ENCODE measurements around the gene HACD3. TPM values are rescaled to one million over a fixed set of nuclear protein-coding genes. Genes with fewer than 3 reads are reported as not detected.

Gene HACD3
- total and polyA plus RNA-seq, 2 of the 4 experiments (the other 2 are of a cell fraction) = 60.9 to 131 TPM

DNA sequence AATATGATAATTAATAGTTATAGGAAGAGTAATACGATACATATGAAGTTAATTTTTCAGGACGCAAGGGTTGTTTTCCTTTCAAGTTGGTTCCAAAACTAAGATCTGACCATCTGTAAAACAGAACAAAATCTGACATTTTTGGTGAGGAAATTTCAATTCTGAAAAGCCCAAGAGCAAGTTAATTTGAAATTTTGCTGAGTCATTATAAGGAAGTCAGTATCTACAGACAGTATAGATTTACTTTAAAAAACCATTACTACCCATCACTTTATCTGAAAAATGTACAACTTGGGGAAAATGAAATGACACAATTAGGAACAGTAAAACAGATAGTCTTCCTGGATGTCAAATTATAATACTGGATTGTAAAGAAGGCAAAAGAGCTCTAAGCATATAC is 68.2 kb downstream of the HACD3 start:
- BruUV-seq (replicated peaks) = no TSS peak
- Histone ChIP-seq H2BK5ac (ENCODE audit: low read depth, low read length, poor library complexity, severe bottlenecking) (no peak overlapping the region), H3K56ac (ENCODE audit: extremely low read depth, insufficient read depth, low read length) (no peak overlapping the region), H3K9me1 (ENCODE audit: insufficient read depth, low read length) (no peaks in the 10 kb centered on the region), H3K4me1 (ENCODE audit: control insufficient read depth, insufficient read depth, low read length) (no peaks in the 10 kb centered on the region), H3K14ac (replicated peaks; ENCODE audit: low read depth, low read length) (no peak overlapping the region), H2BK20ac (ENCODE audit: low read depth, low read length) (no peak overlapping the region), H2AK5ac (ENCODE audit: low read depth, low read length) (no peak overlapping the region), H2BK15ac (ENCODE audit: low read depth, low read length) (no peak overlapping the region), H4K5ac (ENCODE audit: low read depth, low read length) (no peak overlapping the region), H3K9ac (ENCODE audit: low read depth, low read length) (no peak overlapping the region), H2AFZ (replicated peaks; ENCODE audit: low read length, poor library complexity) (no peak overlapping the region), H3K4ac (ENCODE audit: low read depth, low read length) (no peak overlapping the region), H4K91ac (ENCODE audit: insufficient read depth, low read depth, low read length) (no peak overlapping the region), H3K79me1 (ENCODE audit: low read depth in 1 of 2, low read length in 2 of 2) (peaks cover 0 to 9% of the 10 kb centered on the region in 2 experiments; a peak in 2 of 4 replicates), H4K8ac (ENCODE audit: low read depth in 2 of 2, low read length in 2 of 2) (no peak overlapping the region), H3K27ac (ENCODE audit: insufficient read depth, low read length) (no peak overlapping the region), H4K20me1 (ENCODE audit: insufficient read depth, low read length) (no peaks in the 10 kb centered on the region), H2AK9ac (replicated peaks; ENCODE audit: low read depth, low read length, poor library complexity) (no peak overlapping the region), H2BK120ac (ENCODE audit: low read depth, low read length) (no peak overlapping the region), H3K18ac (ENCODE audit: low read depth, low read length) (no peak overlapping the region), H3K27me3 (ENCODE audit: control insufficient read depth, insufficient read depth, low read length) (no peaks in the 10 kb centered on the region), H3K4me2 (ENCODE audit: low read depth, low read length) (no peak overlapping the region), H3K4me3 (ENCODE audit: insufficient read depth, low read depth, low read length) (no peak overlapping the region), H3K9me3 (ENCODE audit: control insufficient read depth, insufficient read depth, low read length) (no peaks in the 10 kb centered on the region), H3K36me3 (ENCODE audit: control insufficient read depth, insufficient read depth, low read length) (peaks cover 24% of the 10 kb centered on the region), H3K23ac (ENCODE audit: low read depth, low read length) (no peak overlapping the region)
- no CpG with 5 or more reads among the region's 2 CpGs for WGBS, 2 experiments (ENCODE audit: extremely low coverage in 2 of 2, insufficient read length in 1 of 2)
- TF ChIP-seq RFX5 (IDR thresholded peaks at IDR 0.05; ENCODE audit: low read depth, low read length) = no peak
- TF ChIP-seq FOS (IDR thresholded peaks at IDR 0.05; ENCODE audit: low read depth, low read length) = no peak
- peak; percentile 97 for TF ChIP-seq NFE2L2 (IDR thresholded peaks at IDR 0.05; ENCODE audit: low read depth, low read length)
- TF ChIP-seq MAZ (IDR thresholded peaks at IDR 0.05; ENCODE audit: borderline replicate concordance, low read depth, low read length) = no peak
- no peak for TF ChIP-seq RAD21 (IDR thresholded peaks at IDR 0.05; ENCODE audit: low read length)
- no peak for TF ChIP-seq CEBPB (IDR thresholded peaks at IDR 0.05; ENCODE audit: low read depth, low read length)
- no peak for TF ChIP-seq ELK1 (IDR thresholded peaks at IDR 0.05; ENCODE audit: borderline replicate concordance, low read depth, low read length)
- TF ChIP-seq RCOR1 (IDR thresholded peaks at IDR 0.05; ENCODE audit: insufficient replicate concordance, low read length) = no peak
- no peak for TF ChIP-seq SMC3 (IDR thresholded peaks at IDR 0.05; ENCODE audit: low read depth, low read length)
- TF ChIP-seq MAFK (IDR thresholded peaks at IDR 0.05; ENCODE audit: low read depth, low read length) = peak; percentile 86
- TF ChIP-seq CTCF (conservative IDR thresholded peaks at IDR 0.05; ENCODE audit: low read depth, low read length) = no peak
- no peak for TF ChIP-seq CHD1 (IDR thresholded peaks at IDR 0.05; ENCODE audit: low read depth, low read length)
- no peak for TF ChIP-seq BHLHE40 (IDR thresholded peaks at IDR 0.05; ENCODE audit: low read depth, low read length)
- TF ChIP-seq MXI1 (IDR thresholded peaks at IDR 0.05; ENCODE audit: borderline replicate concordance, low read depth, low read length) = no peak
- no peak for TF ChIP-seq POLR2A (IDR thresholded peaks at IDR 0.05; ENCODE audit: low read depth, low read length)
- ChIA-PET POLR2A (ENCODE audit: unreplicated experiment) (no interaction called here), CTCF (no interaction called here)
- in situ Hi-C loops (cut with MboI; ENCODE audit: low sequenced_read_pairs) (no loop called here), intact Hi-C loops (cut with micrococcal nuclease) (no loop called here), dilution Hi-C loops (cut with HindIII; ENCODE audit: low sequenced_read_pairs, unreplicated experiment) (no loop called here)
- ATAC-seq (ENCODE audit: low read depth) (no peak), DNase-seq (no peak)

Data from IMR-90 (cell line).